ENCODE data around the gene RBM39. TPM values are rescaled to one million over a fixed set of nuclear protein-coding genes. Genes with fewer than 3 reads are reported as not detected.
A peak's percentile ranks its signal among the peaks of the same experiment; 100 is the strongest.

Gene RBM39
- total and polyA plus RNA-seq, 2 of the 13 experiments (the other 11 are each of a cell fraction or from before 2014, with no cell fraction given): 788 to 920 TPM

GRCh38 chr20:35664466-35665206 is 77.4 kb downstream of the RBM39 start, which contains the start of the genes CPNE1 and RBM12:
Gene CPNE1, minus strand, starts transcription at chr20:35664900. Its CDS starts 31,977 bp downstream, at chr20:35632923.
Gene RBM12, minus strand, starts transcription at chr20:35664900. Its CDS starts 9,578 bp downstream, at chr20:35655322.
- CTCF ChIA-PET (ENCODE audit: low intra/inter-chr PET ratio, low total read pairs): no interaction called here
- 3% methylated on average over 43 of the region's 61 CpGs for WGBS (ENCODE audit: low lambda C conversion rate)
- in situ Hi-C loops (cut with HindIII; ENCODE audit: extremely low pct_ligation_motif_present, low pct_unique_long_range_greater_than_20kb) (loop anchor here (5.0 kb wide), 1 partner anchor 47 kb away; the partner anchor contains the start of gene SPAG4), intact Hi-C loops (cut with micrococcal nuclease; ENCODE audit: unreplicated experiment) (loop anchor here (2.0 kb wide), 2 partner anchors 34 to 48 kb away; partner anchors contain the start of genes NFS1 and ROMO1)
- BruUV-seq (replicated peaks): no TSS peak
- peak within 1 kb of the TSS; percentile 76 to 99 (median 79) for H3K4me3 ChIP-seq (replicated peaks in 1 of 3; ENCODE audit: insufficient read depth in 1 of 3, low read depth in 2 of 3, low read length in 3 of 3)
- POLR2A ChIA-PET: interaction anchor here (0.6 to 4.6 kb wide), 31 partner anchors 10 to 290 kb away, joined by 3 to 73 read pairs (median 4); partner anchors contain the start of genes CEP250, ERGIC3, NFS1 and PHF20
- H3K4me1 ChIP-seq (ENCODE audit: insufficient read depth, low read length): peaks cover 42% of the 10 kb centered on the region
- DNase-seq (ENCODE audit: low spot score) (peak; percentile 96), ATAC-seq (peak; percentile 92), FAIRE-seq (peak; percentile 66)
- no peaks in the 10 kb centered on the region; a peak in 1 of 5 replicates for H3K27me3 ChIP-seq (ENCODE audit: control insufficient read depth in 1 of 2, insufficient read depth in 2 of 2, low read length in 2 of 2)
- peak within 1 kb of the TSS; percentile 95 for H3K4me2 ChIP-seq (ENCODE audit: low read depth, low read length)
- H4K20me1 ChIP-seq (ENCODE audit: insufficient read depth, low read length): peaks cover 45% of the 10 kb centered on the region
- H3K36me3 ChIP-seq (replicated peaks in 1 of 2; ENCODE audit: control insufficient read depth in 1 of 2, insufficient read depth in 2 of 2, low read length in 2 of 2): peaks cover 3 to 14% of the 10 kb centered on the region in 2 experiments; a peak in 4 of 5 replicates
- peak within 1 kb of the TSS; percentile 64 for H2AFZ ChIP-seq (ENCODE audit: low read length)
- H3K9me3 ChIP-seq (ENCODE audit: low read length): no peaks in the 10 kb centered on the region
- peak within 1 kb of the TSS; percentile 99 for H3K9ac ChIP-seq (ENCODE audit: insufficient read depth, low read depth, low read length)
- peak within 1 kb of the TSS; percentile 90 for H3K27ac ChIP-seq (ENCODE audit: extremely low read length, insufficient read depth, low read length)
- peaks cover 51% of the 10 kb centered on the region for H3K79me2 ChIP-seq (ENCODE audit: insufficient read depth, low read length)
- no peak for TF ChIP-seq HHEX (CRISPR knock-in tag; IDR thresholded peaks at IDR 0.05)
- no peak for TF ChIP-seq NR2F2 (IDR thresholded peaks at IDR 0.05; ENCODE audit: borderline replicate concordance, low read depth)
- TF ChIP-seq EP300 (IDR thresholded peaks at IDR 0.05; ENCODE audit: low read depth in 2 of 2, low read length in 2 of 2): no peak; a peak in 1 of 4 replicates
- 0 out of 2 replicates have a peak, but pooled peaks have one; percentile 8 for TF ChIP-seq EP300 (CRISPR knock-in tag; IDR thresholded peaks at IDR 0.05; ENCODE audit: borderline replicate concordance)
- peak; percentile 98; the same call in 1 of the 2 replicates for TF ChIP-seq ZNF704 (CRISPR knock-in tag; IDR thresholded peaks at IDR 0.05; ENCODE audit: borderline replicate concordance)
- TF ChIP-seq CSRNP1 (CRISPR knock-in tag; IDR thresholded peaks at IDR 0.05): peak; percentile 95
- TF ChIP-seq HMG20B (CRISPR knock-in tag; conservative IDR thresholded peaks at IDR 0.05): no peak
- TF ChIP-seq HMGXB4 (CRISPR knock-in tag; IDR thresholded peaks at IDR 0.05; ENCODE audit: borderline replicate concordance in 1 of 2, low read depth in 1 of 2): peak; percentile 98 to 99
- TF ChIP-seq ZMYM2 (CRISPR knock-in tag; IDR thresholded peaks at IDR 0.05): peak; percentile 14; the same call in 1 of the 2 replicates
- no peak for TF ChIP-seq BHLHE40 (IDR thresholded peaks at IDR 0.05; ENCODE audit: low read length)
- 0 out of 2 replicates have a peak, but pooled peaks have one; percentile 91 for TF ChIP-seq ZBTB44 (CRISPR knock-in tag; IDR thresholded peaks at IDR 0.05)
- no peak; the same call in 1 of the 2 replicates for TF ChIP-seq ADNP (CRISPR knock-in tag; IDR thresholded peaks at IDR 0.05)
- peak; percentile 83 for TF ChIP-seq GATAD1 (CRISPR knock-in tag; IDR thresholded peaks at IDR 0.05)
- TF ChIP-seq CCDC6 (CRISPR knock-in tag; IDR thresholded peaks at IDR 0.05): peak; percentile 98
- peak; percentile 86; the same call in 1 of the 2 replicates for TF ChIP-seq ZNF768 (CRISPR knock-in tag; IDR thresholded peaks at IDR 0.05)
